G401 (cell line): ENCODE results near the gene GFER. TPM values are rescaled to one million over a fixed set of nuclear protein-coding genes. Genes with fewer than 3 reads are reported as not detected.

ENCODE experiments used
- DNase-seq: peaks from one replicate; pipeline ENCODE4 v3.0.0-alpha.2; 2015; ENCODE audit warnings: low spot score
- in situ Hi-C: cut with HindIII; loops from 2 replicates; pipeline ENCODE4 v1.10.0; 2016; ENCODE audit warnings: low sequenced_read_pairs, mixed read lengths
- total RNA-seq: library from RNA; depleted of rRNA; stranded (reverse); fragments of >200 nt; shearing (Covaris generic); gene quantifications from 2 replicates; pipeline ENCODE4 v1.2.3, GENCODE V29; 2014

The GFER gene
- total RNA-seq, 1 experiment from 2014 or later: 41.8 TPM

GRCh38 chr16:1984347-1985225 lies 593 bp downstream of the GFER start:
- in situ Hi-C loops: no loop called here
- no peak for DNase-seq

GRCh38 chr16:1985466-1986150 lies 1.6 kb downstream of the GFER start:
- in situ Hi-C loops: no loop called here

GRCh38 chr16:1987198-1987597 lies 3.2 kb downstream of the GFER start:
- DNase-seq: no peak
- in situ Hi-C loops: no loop called here

More at GRCh38 chr16:1985466-1986150, 1.6 kb downstream of the GFER start:
- DNase-seq: no peak

DNA sequence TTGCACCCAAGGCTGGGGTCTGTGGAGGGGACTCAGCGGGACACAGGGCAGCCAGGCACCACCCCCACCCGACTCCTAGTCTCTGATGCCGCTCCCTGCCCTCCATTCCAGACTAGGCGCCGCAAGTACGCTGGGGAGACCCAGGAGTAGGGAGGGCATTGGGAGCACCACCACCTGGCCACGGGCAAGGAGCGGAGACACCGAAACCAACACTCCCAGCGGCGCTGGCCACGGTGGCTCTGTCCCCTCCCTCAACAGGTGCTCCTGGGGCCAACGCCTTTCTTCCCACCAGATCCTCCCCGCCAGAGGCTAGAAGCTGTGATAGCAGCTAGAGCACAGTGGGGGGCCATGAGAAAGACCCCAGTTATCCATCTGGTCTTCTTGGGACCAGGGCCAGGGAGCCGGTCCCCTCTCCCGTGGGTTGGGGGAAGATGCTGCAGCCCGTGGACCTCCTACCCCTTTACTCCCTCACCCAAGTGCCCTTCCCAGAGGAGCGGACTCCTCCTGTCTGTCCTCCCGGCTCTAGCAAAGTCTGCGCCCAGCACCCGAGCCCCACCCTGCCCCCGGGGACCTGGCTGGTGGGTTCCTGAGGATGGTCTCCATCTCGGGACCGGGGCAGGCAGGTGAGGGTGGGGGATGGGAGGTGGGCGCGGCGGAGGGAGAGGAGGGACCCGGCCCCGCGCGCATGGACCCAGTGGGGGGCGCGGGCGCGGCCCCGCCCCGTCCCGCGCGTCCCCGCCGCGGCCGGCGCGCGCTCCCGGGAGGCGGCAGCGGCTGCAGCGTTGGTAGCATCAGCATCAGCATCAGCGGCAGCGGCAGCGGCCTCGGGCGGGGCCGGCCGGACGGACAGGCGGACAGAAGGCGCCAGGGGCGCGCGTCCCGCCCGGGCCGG lies 5.5 kb downstream of the GFER start, which contains the start of gene SYNGR3:
TSS of gene SYNGR3 (plus strand) at position 762 of the 892 bp plus-strand sequence. CDS start 133 bp downstream, outside the sequence.
- DNase-seq: no peak
- in situ Hi-C loops: no loop called here

GRCh38 chr16:1990101-1990350 lies 6.0 kb downstream of the GFER start:
- in situ Hi-C loops: no loop called here
- no peak for DNase-seq

- in situ Hi-C loops: no loop called here
- DNase-seq: peak; percentile 57
Measured at GRCh38 chr16:1990351-1991134, 6.5 kb downstream of the GFER start.

DNA sequence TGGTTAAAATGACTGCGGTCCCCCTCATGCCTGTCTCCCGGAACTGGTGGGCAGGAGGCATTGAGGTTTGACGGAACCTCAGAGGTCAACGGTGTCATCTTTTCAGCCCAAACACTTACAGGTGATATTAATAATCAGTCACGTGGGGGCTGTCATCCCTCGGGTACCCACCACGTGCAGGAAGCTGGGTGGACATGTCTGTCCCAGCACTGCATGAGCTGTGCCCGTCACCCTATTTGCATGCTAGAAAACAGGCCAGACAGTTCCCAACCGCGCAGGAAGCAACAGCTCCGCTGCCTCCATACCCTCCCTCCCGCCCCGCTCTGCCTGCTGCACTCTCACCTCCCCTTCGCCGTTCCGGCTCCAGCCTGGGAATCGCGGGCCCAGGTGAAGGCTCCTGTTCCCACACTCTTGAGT lies 7.2 kb downstream of the GFER start:
- in situ Hi-C loops: no loop called here
- DNase-seq: peak; percentile 38

GRCh38 chr16:1991588-1991947 lies 7.6 kb downstream of the GFER start:
- no peak for DNase-seq
- in situ Hi-C loops: no loop called here

- in situ Hi-C loops: no loop called here
Measured at GRCh38 chr16:1991948-1992703, 8.1 kb downstream of the GFER start.

GRCh38 chr16:1992704-1993317 lies 8.8 kb downstream of the GFER start:
- in situ Hi-C loops: no loop called here

More at GRCh38 chr16:1991948-1992703, 8.1 kb downstream of the GFER start:
- peak; percentile 78 for DNase-seq

GRCh38 chr16:1993731-1994131 lies 9.7 kb downstream of the GFER start:
- no peak for DNase-seq
- in situ Hi-C loops: no loop called here

More at GRCh38 chr16:1992704-1993317, 8.8 kb downstream of the GFER start:
- DNase-seq: no peak

- in situ Hi-C loops: no loop called here
- DNase-seq: no peak
Measured at GRCh38 chr16:1997494-1998359, 13.7 kb downstream of the GFER start.

GRCh38 chr16:1998360-1998835 lies 14.4 kb downstream of the GFER start:
- DNase-seq: peak; percentile 54
- in situ Hi-C loops: no loop called here

- in situ Hi-C loops: no loop called here
- DNase-seq: no peak
Measured at GRCh38 chr16:1998852-1999801, 15.1 kb downstream of the GFER start.

DNA sequence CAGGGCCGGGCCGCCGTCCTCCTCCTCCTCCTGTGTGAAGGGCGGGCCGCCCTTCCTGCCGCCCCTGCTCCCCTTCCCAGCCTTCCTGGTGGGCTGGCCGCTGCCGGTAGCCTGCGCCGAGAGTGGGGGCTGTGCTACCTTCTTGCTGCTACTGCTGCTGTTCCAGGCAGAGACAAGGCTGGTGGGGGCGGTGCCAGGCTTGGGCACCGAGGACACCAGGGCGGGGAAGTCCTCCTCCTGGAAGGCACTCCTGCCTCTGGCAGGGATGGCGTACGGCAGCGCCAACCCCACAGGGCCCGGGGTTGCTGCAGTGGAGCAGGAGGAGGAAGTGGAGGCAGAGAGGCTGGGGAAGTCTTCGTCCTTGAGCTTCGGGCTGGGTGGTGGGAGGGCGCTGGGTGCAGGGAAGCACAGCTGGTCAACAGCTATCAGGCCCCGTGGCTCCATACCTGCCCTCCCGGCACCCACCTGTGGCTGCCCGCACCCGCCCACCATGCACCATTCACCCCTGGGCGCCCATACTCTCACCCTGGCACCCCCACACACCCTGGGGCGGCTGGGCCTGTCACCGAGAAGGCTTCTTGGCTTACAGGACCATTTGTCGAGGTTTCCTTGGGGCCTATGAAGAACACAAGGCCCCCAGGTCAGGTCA lies 16.0 kb downstream of the GFER start:
- in situ Hi-C loops: no loop called here
- no peak for DNase-seq
